ENCODE results near the gene RAB31. TPM values are rescaled to one million over a fixed set of nuclear protein-coding genes. Genes with fewer than 3 reads are reported as not detected.

The RAB31 gene
- total RNA-seq, 1 experiment from 2014 or later, result 48.0 TPM

- DNase-seq (ENCODE audit: low spot score), result peak; percentile 50
Observed at GRCh38 chr18:9737472-9738121, 29.5 kb downstream of the RAB31 start.

GRCh38 chr18:9738266-9738969 is 30.3 kb downstream of the RAB31 start:
- no peak for DNase-seq (ENCODE audit: low spot score)

GRCh38 chr18:9739516-9739915 is 31.4 kb downstream of the RAB31 start:
- no peak for DNase-seq (ENCODE audit: low spot score)

GRCh38 chr18:9740071-9740470 is 32.0 kb downstream of the RAB31 start:
- DNase-seq (ENCODE audit: low spot score), result no peak

GRCh38 chr18:9741406-9741792 is 33.3 kb downstream of the RAB31 start:
- no peak for DNase-seq (ENCODE audit: low spot score)

GRCh38 chr18:9741793-9742523 is 33.9 kb downstream of the RAB31 start:
- no peak for DNase-seq (ENCODE audit: low spot score)

GRCh38 chr18:9742524-9743131 is 34.5 kb downstream of the RAB31 start:
- DNase-seq (ENCODE audit: low spot score), result peak; percentile 46

- peak; percentile 98 for DNase-seq (ENCODE audit: low spot score)
Observed at GRCh38 chr18:9743200-9744016, 35.3 kb downstream of the RAB31 start.

GRCh38 chr18:9746958-9747357 is 38.9 kb downstream of the RAB31 start:
- DNase-seq (ENCODE audit: low spot score), result no peak

- no peak for DNase-seq (ENCODE audit: low spot score)
Observed at GRCh38 chr18:9749611-9750010, 41.5 kb downstream of the RAB31 start.

GRCh38 chr18:9750112-9750511 is 42.0 kb downstream of the RAB31 start:
- DNase-seq (ENCODE audit: low spot score), result no peak

- no peak for DNase-seq (ENCODE audit: low spot score)
Observed at GRCh38 chr18:9750606-9751304, 42.7 kb downstream of the RAB31 start.

- DNase-seq (ENCODE audit: low spot score), result peak; percentile 76
Observed at GRCh38 chr18:9751371-9752031, 43.4 kb downstream of the RAB31 start.

- no peak for DNase-seq (ENCODE audit: low spot score)
Observed at GRCh38 chr18:9753846-9754245, 45.7 kb downstream of the RAB31 start.

GRCh38 chr18:9755110-9755509 is 47.0 kb downstream of the RAB31 start:
- no peak for DNase-seq (ENCODE audit: low spot score)

- no peak for DNase-seq (ENCODE audit: low spot score)
Observed at GRCh38 chr18:9755615-9756014, 47.5 kb downstream of the RAB31 start.

- no peak for DNase-seq (ENCODE audit: low spot score)
Observed at GRCh38 chr18:9756271-9756932, 48.3 kb downstream of the RAB31 start.

- DNase-seq (ENCODE audit: low spot score), result no peak
Observed at GRCh38 chr18:9756933-9757470, 48.9 kb downstream of the RAB31 start.

- DNase-seq (ENCODE audit: low spot score), result peak; percentile 29
Observed at GRCh38 chr18:9757827-9758621, 49.9 kb downstream of the RAB31 start.

All from H4 (cell line).